Left ventricle myocardium inferior (tissue), 1 donor: Measurements from ENCODE around the gene ARAF. TPM values are rescaled to one million over a fixed set of nuclear protein-coding genes. Genes with fewer than 3 reads are reported as not detected.

Source experiments
- DNase-seq: peaks from one replicate; pipeline ENCODE4 v3.0.0-alpha.2; 2020
- H3K27ac ChIP-seq: fragments of 200-600 bp; replicated peaks from 2 replicates; pipeline ENCODE4 v1.8.0; 2021
- H3K27me3 ChIP-seq: fragments of 200-600 bp; 2 replicates; pipeline ENCODE4 v1.8.0; 2021; ENCODE audit warnings: low read depth
- H3K36me3 ChIP-seq: fragments of 200-600 bp; 2 replicates; pipeline ENCODE4 v1.8.0; 2021
- H3K4me1 ChIP-seq: fragments of 200-600 bp; 2 replicates; pipeline ENCODE4 v1.8.0; 2021
- H3K4me3 ChIP-seq: fragments of 200-600 bp; 2 replicates; pipeline ENCODE4 v1.8.0; 2021; ENCODE audit warnings: mild to moderate bottlenecking, moderate library complexity
- H3K9me3 ChIP-seq: fragments of 200-600 bp; replicated peaks from 2 replicates; pipeline ENCODE4 v1.8.0; 2021
- CTCF ChIP-seq: fragments of 200-600 bp; IDR thresholded peaks from 2 replicates; pipeline ENCODE4 v1.8.0; 2021; ENCODE audit warnings: antibody characterized with exemption, mild to moderate bottlenecking, borderline replicate concordance
- intact Hi-C: fragments of 100-400 bp; cut with micrococcal nuclease; formaldehyde crosslinking; loops from one replicate; pipeline ENCODE4 v1.11.0; 2022
- total RNA-seq: library from RNA; stranded (reverse); fragmentation: NEBNext Ultra II Directional; extraction: Animal tissue kit (Norgen Biotek cat#: 25700); gene quantifications from one replicate; pipeline ENCODE4 v1.2.1, GENCODE V29; 2021
- donor health status: DM: no; HTN: yes; CAD: no; lungs with severe emphysema.

Gene ARAF
- total RNA-seq, 1 donor from 2014 or later: 76.4 TPM

DNA sequence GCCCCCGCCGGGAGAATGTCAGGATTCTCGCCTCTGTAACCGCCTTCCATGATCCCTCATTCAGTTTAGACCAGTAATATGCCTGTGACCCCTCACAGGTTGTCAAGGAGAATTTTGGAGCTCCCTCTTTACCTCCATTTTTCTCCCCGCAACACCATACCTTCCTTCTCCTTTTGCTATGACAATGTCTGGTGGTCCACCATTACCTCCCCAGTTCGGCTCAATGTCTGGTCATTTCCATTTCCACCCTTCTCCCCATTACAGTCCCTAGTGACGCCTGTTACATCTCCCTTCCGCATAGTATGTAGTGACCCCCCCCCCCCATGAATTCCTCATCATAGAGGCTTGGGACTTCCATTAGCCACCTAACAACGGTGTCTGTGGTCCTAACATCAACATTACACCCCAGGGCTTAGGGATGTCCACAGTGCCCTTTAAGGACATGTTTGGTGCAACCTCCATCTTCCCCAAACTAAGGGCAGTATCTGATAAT, 700 bp downstream of the ARAF start:
- intact Hi-C loops: no loop called here
- no peak for TF ChIP-seq CTCF
- H3K4me1 ChIP-seq: peaks cover 17% of the 10 kb centered on the region
- H3K4me3 ChIP-seq: peak overlapping the region; percentile 73
- H3K36me3 ChIP-seq: peaks cover 29% of the 10 kb centered on the region
- H3K27me3 ChIP-seq: no peaks in the 10 kb centered on the region
- H3K27ac ChIP-seq: peak overlapping the region; percentile 98
- DNase-seq: no peak
- no peaks in the 10 kb centered on the region for H3K9me3 ChIP-seq

GRCh38 chrX:47562615-47563243, 1.7 kb downstream of the ARAF start:
- peaks cover 39% of the 10 kb centered on the region for H3K36me3 ChIP-seq
- intact Hi-C loops: no loop called here

GRCh38 chrX:47563801-47564315, 2.9 kb downstream of the ARAF start:
- Histone ChIP-seq H3K9me3 (no peaks in the 10 kb centered on the region), H3K27me3 (no peaks in the 10 kb centered on the region), H3K27ac (no peak overlapping the region), H3K4me3 (no peak overlapping the region), H3K36me3 (peaks cover 49% of the 10 kb centered on the region), H3K4me1 (peaks cover 17% of the 10 kb centered on the region)
- no peak for DNase-seq
- intact Hi-C loops: no loop called here
- no peak for TF ChIP-seq CTCF

More at GRCh38 chrX:47562615-47563243, 1.7 kb downstream of the ARAF start:
- no peaks in the 10 kb centered on the region for H3K27me3 ChIP-seq
- no peak for DNase-seq
- H3K27ac ChIP-seq: peak overlapping the region; percentile 98
- H3K9me3 ChIP-seq: no peaks in the 10 kb centered on the region
- peak overlapping the region; percentile 73 for H3K4me3 ChIP-seq
- TF ChIP-seq CTCF: peak; percentile 43
- H3K4me1 ChIP-seq: peaks cover 17% of the 10 kb centered on the region

- H3K9me3 ChIP-seq: no peaks in the 10 kb centered on the region
- no peak overlapping the region for H3K27ac ChIP-seq
- no peak for DNase-seq
- intact Hi-C loops: no loop called here
- H3K27me3 ChIP-seq: no peaks in the 10 kb centered on the region
- H3K4me1 ChIP-seq: peaks cover 17% of the 10 kb centered on the region
- no peak overlapping the region for H3K4me3 ChIP-seq
- TF ChIP-seq CTCF: no peak
- H3K36me3 ChIP-seq: peaks cover 56% of the 10 kb centered on the region
Observed at GRCh38 chrX:47564438-47565085, 3.6 kb downstream of the ARAF start.

- DNase-seq: no peak
- Histone ChIP-seq H3K4me3 (no peak overlapping the region), H3K9me3 (no peaks in the 10 kb centered on the region), H3K4me1 (peaks cover 17% of the 10 kb centered on the region), H3K27me3 (no peaks in the 10 kb centered on the region), H3K27ac (no peak overlapping the region), H3K36me3 (peaks cover 61% of the 10 kb centered on the region)
- no peak for TF ChIP-seq CTCF
- intact Hi-C loops: no loop called here
Observed at GRCh38 chrX:47566841-47567240, 5.8 kb downstream of the ARAF start.
